ENCODE measurements around the gene LTBP2. TPM values are rescaled to one million over a fixed set of nuclear protein-coding genes. Genes with fewer than 3 reads are reported as not detected.

LTBP2 gene
- total and polyA plus RNA-seq, 2 experiments from 2014 or later = 7.6 to 8.6 TPM

DNA sequence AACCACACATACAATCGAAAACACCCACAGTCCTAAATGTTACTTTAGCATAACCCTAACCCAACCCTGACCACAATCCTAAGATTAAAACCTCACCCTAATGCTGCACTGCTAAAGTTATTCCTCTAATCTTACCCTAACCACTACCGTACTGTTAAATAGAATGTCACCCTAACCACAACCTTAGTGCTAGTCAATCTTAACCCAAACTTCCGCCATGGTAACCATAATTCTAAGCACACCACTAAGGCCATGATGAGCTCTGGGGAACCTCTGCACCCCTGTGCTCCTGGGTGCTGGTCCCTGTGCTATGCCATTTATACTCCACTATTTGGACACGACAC lies 38.0 kb downstream of the LTBP2 start:
- Histone ChIP-seq H3K4me2 (no peak overlapping the region), H4K20me1 (ENCODE audit: insufficient read depth, poor library complexity, severe bottlenecking) (no peaks in the 10 kb centered on the region), H2AFZ (no peak overlapping the region), H3K9me2 (replicated peaks; ENCODE audit: insufficient read depth) (no peaks in the 10 kb centered on the region), H3K9me3 (ENCODE audit: low read depth) (no peaks in the 10 kb centered on the region), H3K4me1 (ENCODE audit: insufficient read depth) (peaks cover 32% of the 10 kb centered on the region), H3K36me3 (replicated peaks; ENCODE audit: insufficient read depth, low read depth) (no peaks in the 10 kb centered on the region), H3K27ac (peak overlapping the region; percentile 92), H3K79me2 (no peaks in the 10 kb centered on the region), H3K27me3 (no peaks in the 10 kb centered on the region), H3K4me3 (no peak overlapping the region)
- no peak for DNase-seq (ENCODE audit: low spot score)
- 98% methylated on average over 4 of the region's 4 CpGs for WGBS (ENCODE audit: low lambda C conversion rate, missing lambda C conversion rate)
- TF ChIP-seq EZH2phosphoT487 (IDR thresholded peaks at IDR 0.05; ENCODE audit: low read depth, severe bottlenecking, unreplicated experiment) (no peak), EZH2 (IDR thresholded peaks at IDR 0.05; ENCODE audit: borderline replicate concordance) (no peak)
- TF ChIP-seq, protein P1, sequence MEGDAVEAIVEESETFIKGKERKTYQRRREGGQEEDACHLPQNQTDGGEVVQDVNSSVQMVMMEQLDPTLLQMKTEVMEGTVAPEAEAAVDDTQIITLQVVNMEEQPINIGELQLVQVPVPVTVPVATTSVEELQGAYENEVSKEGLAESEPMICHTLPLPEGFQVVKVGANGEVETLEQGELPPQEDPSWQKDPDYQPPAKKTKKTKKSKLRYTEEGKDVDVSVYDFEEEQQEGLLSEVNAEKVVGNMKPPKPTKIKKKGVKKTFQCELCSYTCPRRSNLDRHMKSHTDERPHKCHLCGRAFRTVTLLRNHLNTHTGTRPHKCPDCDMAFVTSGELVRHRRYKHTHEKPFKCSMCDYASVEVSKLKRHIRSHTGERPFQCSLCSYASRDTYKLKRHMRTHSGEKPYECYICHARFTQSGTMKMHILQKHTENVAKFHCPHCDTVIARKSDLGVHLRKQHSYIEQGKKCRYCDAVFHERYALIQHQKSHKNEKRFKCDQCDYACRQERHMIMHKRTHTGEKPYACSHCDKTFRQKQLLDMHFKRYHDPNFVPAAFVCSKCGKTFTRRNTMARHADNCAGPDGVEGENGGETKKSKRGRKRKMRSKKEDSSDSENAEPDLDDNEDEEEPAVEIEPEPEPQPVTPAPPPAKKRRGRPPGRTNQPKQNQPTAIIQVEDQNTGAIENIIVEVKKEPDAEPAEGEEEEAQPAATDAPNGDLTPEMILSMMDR (IDR thresholded peaks at IDR 0.05; ENCODE audit: poor library complexity) = no peak

DNA sequence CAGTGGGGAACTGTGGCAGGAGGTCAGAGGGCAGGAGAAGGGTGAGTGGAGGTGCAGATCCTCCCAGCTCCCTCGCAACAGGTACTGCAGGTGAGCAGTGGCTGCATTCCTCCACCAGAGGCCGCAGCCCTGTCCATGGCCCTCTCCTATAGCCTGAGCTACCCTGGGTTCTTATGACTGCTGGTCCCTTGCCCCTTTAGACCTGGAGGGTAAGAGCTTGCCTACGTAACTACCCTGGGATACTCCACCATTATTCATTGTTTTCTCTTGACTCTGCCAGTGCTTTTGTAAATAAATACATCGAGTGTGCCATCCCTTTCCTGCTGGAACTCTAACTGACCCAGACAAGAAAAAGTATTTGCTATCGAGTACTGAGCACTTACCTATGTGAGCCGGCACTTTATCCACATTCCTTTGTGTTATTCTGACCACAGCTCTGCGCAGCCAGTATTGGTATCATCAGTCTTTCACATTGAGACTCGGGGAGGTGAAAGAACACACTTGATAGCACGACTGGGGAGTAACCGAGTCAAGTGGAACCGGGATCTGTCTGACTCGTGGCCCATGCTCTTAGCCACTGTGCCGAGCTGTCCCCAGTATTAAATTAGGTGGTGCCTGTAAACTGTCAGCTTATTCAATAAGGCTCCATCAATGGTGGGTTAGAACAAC lies 38.5 kb downstream of the LTBP2 start:
- H3K27me3 ChIP-seq = no peaks in the 10 kb centered on the region
- DNase-seq (ENCODE audit: low spot score) = no peak
- no peaks in the 10 kb centered on the region for H3K79me2 ChIP-seq
- no peaks in the 10 kb centered on the region for H3K9me3 ChIP-seq (ENCODE audit: low read depth)
- 86% methylated on average over 12 of the region's 13 CpGs for WGBS (ENCODE audit: low lambda C conversion rate, missing lambda C conversion rate)
- H2AFZ ChIP-seq = no peak overlapping the region
- peaks cover 32% of the 10 kb centered on the region for H3K4me1 ChIP-seq (ENCODE audit: insufficient read depth)
- no peaks in the 10 kb centered on the region for H3K9me2 ChIP-seq (replicated peaks; ENCODE audit: insufficient read depth)
- no peak overlapping the region for H3K4me3 ChIP-seq
- H4K20me1 ChIP-seq (ENCODE audit: insufficient read depth, poor library complexity, severe bottlenecking) = no peaks in the 10 kb centered on the region
- H3K4me2 ChIP-seq = peak overlapping the region; percentile 68
- no peaks in the 10 kb centered on the region for H3K36me3 ChIP-seq (replicated peaks; ENCODE audit: insufficient read depth, low read depth)
- H3K27ac ChIP-seq = peak overlapping the region; percentile 92
- no peak for TF ChIP-seq EZH2phosphoT487 (IDR thresholded peaks at IDR 0.05; ENCODE audit: low read depth, severe bottlenecking, unreplicated experiment)
- TF ChIP-seq, protein P1 (IDR thresholded peaks at IDR 0.05; ENCODE audit: poor library complexity) = peak; percentile 17

DNA sequence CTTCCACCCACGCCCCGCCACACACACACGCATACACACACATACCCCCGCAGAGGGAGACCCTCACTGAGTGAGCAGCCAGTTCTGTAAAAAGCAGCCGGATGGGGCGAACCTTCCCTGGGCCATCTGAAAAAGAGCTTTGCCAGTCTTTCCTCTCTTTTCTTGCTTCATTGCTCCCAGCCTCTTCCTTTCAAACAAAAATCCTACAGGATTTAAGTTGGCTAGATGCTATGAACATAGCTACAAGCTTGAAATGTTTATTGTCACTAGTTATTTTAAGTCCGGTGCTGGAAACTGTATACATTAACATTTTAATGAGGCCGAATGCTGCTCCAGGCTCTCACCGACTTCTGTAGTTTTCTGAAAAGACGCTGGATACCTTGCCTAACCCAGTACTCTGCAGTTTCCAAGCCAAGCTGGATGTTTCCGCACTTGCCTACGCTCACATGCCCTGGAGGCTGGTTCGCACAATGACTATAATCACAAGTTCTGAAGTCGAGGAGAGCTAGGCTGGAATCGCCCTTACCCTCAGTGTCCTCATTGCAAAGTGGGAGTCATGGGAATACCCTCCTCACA lies 39.2 kb downstream of the LTBP2 start:
- Histone ChIP-seq H3K9me3 (ENCODE audit: low read depth) (no peaks in the 10 kb centered on the region), H2AFZ (no peak overlapping the region), H3K27ac (peak overlapping the region; percentile 92), H3K9me2 (replicated peaks; ENCODE audit: insufficient read depth) (no peaks in the 10 kb centered on the region), H3K4me1 (ENCODE audit: insufficient read depth) (peaks cover 32% of the 10 kb centered on the region), H3K4me3 (no peak overlapping the region), H3K79me2 (no peaks in the 10 kb centered on the region), H3K36me3 (replicated peaks; ENCODE audit: insufficient read depth, low read depth) (no peaks in the 10 kb centered on the region), H3K27me3 (no peaks in the 10 kb centered on the region), H3K4me2 (peak overlapping the region; percentile 68), H4K20me1 (ENCODE audit: insufficient read depth, poor library complexity, severe bottlenecking) (no peaks in the 10 kb centered on the region)
- DNase-seq (ENCODE audit: low spot score) = no peak
- WGBS (ENCODE audit: low lambda C conversion rate, missing lambda C conversion rate) = 47% methylated on average over 15 of the region's 15 CpGs
- TF ChIP-seq, protein P1 (IDR thresholded peaks at IDR 0.05; ENCODE audit: poor library complexity) = no peak
- TF ChIP-seq EZH2 (IDR thresholded peaks at IDR 0.05; ENCODE audit: borderline replicate concordance) (no peak), EZH2phosphoT487 (IDR thresholded peaks at IDR 0.05; ENCODE audit: low read depth, severe bottlenecking, unreplicated experiment) (no peak)

All from hepatocyte (in vitro differentiated cells).